Measurements from ENCODE around the gene RNF4.

DNA sequence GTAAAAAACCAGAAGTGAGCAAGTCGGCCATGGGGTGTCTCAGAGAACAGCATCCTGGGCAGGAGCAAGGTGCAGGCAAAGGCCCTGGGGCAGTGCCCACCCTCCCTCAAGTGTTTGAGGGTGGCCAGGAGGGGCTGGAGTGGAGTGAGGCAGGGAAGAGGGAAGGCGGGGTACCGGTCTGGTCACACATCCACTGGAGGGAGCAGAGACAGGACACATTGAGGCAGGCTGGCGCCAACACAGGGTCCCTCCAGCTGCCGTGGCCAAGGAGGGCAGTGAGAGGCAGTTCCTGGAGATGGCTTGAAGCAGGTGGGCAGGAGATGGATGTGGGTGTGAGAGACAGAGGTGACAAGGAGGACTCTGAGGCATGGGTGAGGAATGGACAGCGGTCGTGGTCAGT lies 20.3 kb upstream of the RNF4 start:
- TF ChIP-seq POLR2A (IDR thresholded peaks at IDR 0.05): no peak
- TF ChIP-seq, protein P1, sequence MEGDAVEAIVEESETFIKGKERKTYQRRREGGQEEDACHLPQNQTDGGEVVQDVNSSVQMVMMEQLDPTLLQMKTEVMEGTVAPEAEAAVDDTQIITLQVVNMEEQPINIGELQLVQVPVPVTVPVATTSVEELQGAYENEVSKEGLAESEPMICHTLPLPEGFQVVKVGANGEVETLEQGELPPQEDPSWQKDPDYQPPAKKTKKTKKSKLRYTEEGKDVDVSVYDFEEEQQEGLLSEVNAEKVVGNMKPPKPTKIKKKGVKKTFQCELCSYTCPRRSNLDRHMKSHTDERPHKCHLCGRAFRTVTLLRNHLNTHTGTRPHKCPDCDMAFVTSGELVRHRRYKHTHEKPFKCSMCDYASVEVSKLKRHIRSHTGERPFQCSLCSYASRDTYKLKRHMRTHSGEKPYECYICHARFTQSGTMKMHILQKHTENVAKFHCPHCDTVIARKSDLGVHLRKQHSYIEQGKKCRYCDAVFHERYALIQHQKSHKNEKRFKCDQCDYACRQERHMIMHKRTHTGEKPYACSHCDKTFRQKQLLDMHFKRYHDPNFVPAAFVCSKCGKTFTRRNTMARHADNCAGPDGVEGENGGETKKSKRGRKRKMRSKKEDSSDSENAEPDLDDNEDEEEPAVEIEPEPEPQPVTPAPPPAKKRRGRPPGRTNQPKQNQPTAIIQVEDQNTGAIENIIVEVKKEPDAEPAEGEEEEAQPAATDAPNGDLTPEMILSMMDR (IDR thresholded peaks at IDR 0.05): no peak

Measured in Peyer's patch (tissue), 4 donors.